HepG2 (cell line): Measurements from ENCODE around the gene IKZF3. TPM values are rescaled to one million over a fixed set of nuclear protein-coding genes. Genes with fewer than 3 reads are reported as not detected.

Experiments used
- CSRNP2 ChIP-seq: sonication (generic); formaldehyde crosslinking; conservative IDR thresholded peaks from 2 replicates; pipeline ENCODE4 v1.8.0; 2022; ENCODE audit warnings: low read depth, missing genetic modification reagents
- FOXK1 ChIP-seq: sonication (generic); formaldehyde crosslinking; IDR thresholded peaks from 2 replicates; pipeline ENCODE4 v1.4.0; 2020; ENCODE audit warnings: low read depth, missing genetic modification reagents, borderline replicate concordance
- HOXA7 ChIP-seq: sonication (generic); formaldehyde crosslinking; IDR thresholded peaks from 2 replicates; pipeline ENCODE4 v1.8.1; 2022; ENCODE audit warnings: mild to moderate bottlenecking, missing genetic modification reagents, moderate library complexity
- MLLT10 ChIP-seq: sonication (generic); formaldehyde crosslinking; IDR thresholded peaks from 2 replicates; pipeline ENCODE4 v1.4.0; 2020; ENCODE audit warnings: missing genetic modification reagents
- REL ChIP-seq: sonication (generic); formaldehyde crosslinking; conservative IDR thresholded peaks from 2 replicates; pipeline ENCODE4 v1.8.0; 2022; ENCODE audit warnings: mild to moderate bottlenecking, missing genetic modification reagents, moderate library complexity
- STAT5B ChIP-seq: sonication (generic); formaldehyde crosslinking; IDR thresholded peaks from 2 replicates; pipeline ENCODE4 v1.4.0; 2020; ENCODE audit warnings: missing genetic modification reagents
- ZBTB33 ChIP-seq: sonication (generic); formaldehyde crosslinking; IDR thresholded peaks from 2 replicates; pipeline ENCODE4 v1.4.0; 2020; ENCODE audit warnings: missing genetic modification reagents
- ZNF619 ChIP-seq: sonication (generic); formaldehyde crosslinking; IDR thresholded peaks from 2 replicates; pipeline ENCODE4 v1.4.0; 2020; ENCODE audit warnings: mild to moderate bottlenecking, missing genetic modification reagents
- ZNF678 ChIP-seq: sonication (generic); formaldehyde crosslinking; IDR thresholded peaks from 2 replicates; pipeline ENCODE4 v1.4.0; 2020; ENCODE audit warnings: mild to moderate bottlenecking, missing genetic modification reagents
- ZNF720 ChIP-seq: sonication (generic); formaldehyde crosslinking; IDR thresholded peaks from 2 replicates; pipeline ENCODE4 v1.4.0; 2020; ENCODE audit warnings: missing genetic modification reagents
- ZNF773 ChIP-seq: sonication (generic); formaldehyde crosslinking; IDR thresholded peaks from 2 replicates; pipeline ENCODE4 v1.4.0; 2020; ENCODE audit warnings: missing genetic modification reagents, borderline replicate concordance
- polyA plus RNA-seq, 8 experiments: library from polyadenylated mRNA; depleted of rRNA in 3 of 8; stranded (reverse) in 7 of 8; unstranded in 1 of 8; fragments of >200 nt; fragmentation: Illumina TruSeq in 4 of 8; extraction: Trizol in 4 of 8; gene quantifications; 2 replicates each; pipeline versions ENCODE4 v1.2.1 to v1.2.3, GENCODE V29; 2011 to 2016; ENCODE audit warnings: low read depth in 4 of 8, missing spikeins in 1 of 8, mixed read lengths in 1 of 8; ENCODE audit not compliant: insufficient read depth in 1 of 8
- total RNA-seq, 5 experiments: library from RNA; depleted of rRNA; stranded (reverse); fragments of >200 nt; fragmentation: Illumina TruSeq; extraction: Trizol; gene quantifications; 2 replicates each; pipeline ENCODE4 v1.2.3, GENCODE V29; 2016; ENCODE audit warnings: low read depth in 1 of 5
- TF ChIP-seq, protein P1 (sequence below): sonication (generic); formaldehyde crosslinking; IDR thresholded peaks from 2 replicates; pipeline ENCODE4 v1.5.0; 2020; ENCODE audit warnings: mild to moderate bottlenecking, low read depth, missing genetic modification reagents, borderline replicate concordance
- TF ChIP-seq, protein P2 (sequence below): sonication (generic); formaldehyde crosslinking; IDR thresholded peaks from 2 replicates; pipeline ENCODE4 v1.5.1; 2020; ENCODE audit warnings: mild to moderate bottlenecking, moderate library complexity, missing genetic modification reagents
- TF ChIP-seq, protein P3 (sequence below): sonication (generic); formaldehyde crosslinking; IDR thresholded peaks from 2 replicates; pipeline ENCODE4 v1.8.1; 2023; ENCODE audit warnings: mild to moderate bottlenecking, missing genetic modification reagents
- TF ChIP-seq, protein P4 (sequence below): sonication (generic); formaldehyde crosslinking; IDR thresholded peaks from 2 replicates; pipeline ENCODE4 v1.5.1; 2020; ENCODE audit warnings: missing genetic modification reagents, mild to moderate bottlenecking, borderline replicate concordance

IKZF3 gene
- total and polyA plus RNA-seq, 2 of the 13 experiments (the other 11 are each of a cell fraction or from before 2014, with no cell fraction given), result not detected

DNA sequence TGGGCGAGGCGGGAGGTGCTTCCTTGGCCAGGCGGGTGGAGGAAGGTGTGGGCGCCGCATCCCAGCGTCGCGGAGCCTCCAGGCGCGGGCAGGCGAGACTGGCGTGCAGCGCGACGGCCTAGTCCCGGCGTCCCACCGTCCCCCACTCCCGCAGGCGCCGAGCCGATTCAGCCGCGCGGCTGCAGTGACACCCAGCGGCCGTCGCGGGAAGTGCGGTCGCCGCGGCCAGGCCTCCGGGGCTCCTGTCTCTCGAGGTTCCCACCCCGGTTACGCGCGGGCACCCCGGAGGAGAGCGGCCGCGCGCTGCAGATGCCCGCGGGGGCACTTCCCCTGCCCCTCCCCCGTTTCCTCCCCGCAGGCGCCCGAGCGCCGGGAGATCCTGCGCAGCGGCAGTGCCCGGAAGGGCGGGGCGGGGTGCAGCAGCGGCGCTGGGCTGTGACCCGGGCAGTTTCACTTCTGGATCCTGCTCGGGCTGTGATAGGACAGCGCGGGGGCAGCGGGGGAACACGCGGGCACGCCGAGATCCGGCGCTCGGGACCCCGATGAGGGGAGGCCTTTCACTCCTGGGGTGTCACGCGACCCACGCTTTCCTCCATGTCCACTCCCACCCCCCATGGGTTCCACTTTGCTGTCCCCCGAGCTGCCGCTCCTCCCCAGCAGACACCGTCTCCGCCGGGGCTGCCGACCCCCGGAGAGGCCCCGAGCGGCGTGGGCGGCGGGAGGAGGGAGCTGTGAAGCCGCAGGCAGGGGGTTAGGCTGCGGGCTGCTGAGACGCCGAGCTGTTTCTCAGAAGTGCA is 109.8 kb downstream of the IKZF3 start (continued):
- TF ChIP-seq, protein P1, sequence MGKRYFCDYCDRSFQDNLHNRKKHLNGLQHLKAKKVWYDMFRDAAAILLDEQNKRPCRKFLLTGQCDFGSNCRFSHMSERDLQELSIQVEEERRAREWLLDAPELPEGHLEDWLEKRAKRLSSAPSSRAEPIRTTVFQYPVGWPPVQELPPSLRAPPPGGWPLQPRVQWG (CRISPR knock-in tag), result no peak
- TF ChIP-seq ZNF720, result no peak
- 0 out of 2 replicates have a peak, but pooled peaks have one; percentile 27 for TF ChIP-seq STAT5B
- no peak; the same call in 1 of the 2 replicates for TF ChIP-seq REL (CRISPR knock-in tag)
- peak; percentile 64 for TF ChIP-seq FOXK1 (CRISPR knock-in tag)
- peak; percentile 79 for TF ChIP-seq ZNF773 (CRISPR knock-in tag)
- TF ChIP-seq, protein P2, sequence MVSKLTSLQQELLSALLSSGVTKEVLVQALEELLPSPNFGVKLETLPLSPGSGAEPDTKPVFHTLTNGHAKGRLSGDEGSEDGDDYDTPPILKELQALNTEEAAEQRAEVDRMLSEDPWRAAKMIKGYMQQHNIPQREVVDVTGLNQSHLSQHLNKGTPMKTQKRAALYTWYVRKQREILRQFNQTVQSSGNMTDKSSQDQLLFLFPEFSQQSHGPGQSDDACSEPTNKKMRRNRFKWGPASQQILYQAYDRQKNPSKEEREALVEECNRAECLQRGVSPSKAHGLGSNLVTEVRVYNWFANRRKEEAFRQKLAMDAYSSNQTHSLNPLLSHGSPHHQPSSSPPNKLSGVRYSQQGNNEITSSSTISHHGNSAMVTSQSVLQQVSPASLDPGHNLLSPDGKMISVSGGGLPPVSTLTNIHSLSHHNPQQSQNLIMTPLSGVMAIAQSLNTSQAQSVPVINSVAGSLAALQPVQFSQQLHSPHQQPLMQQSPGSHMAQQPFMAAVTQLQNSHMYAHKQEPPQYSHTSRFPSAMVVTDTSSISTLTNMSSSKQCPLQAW (CRISPR knock-in tag), result peak; percentile 91
- no peak for TF ChIP-seq CSRNP2 (CRISPR knock-in tag)
- no peak for TF ChIP-seq HOXA7 (CRISPR knock-in tag)
- TF ChIP-seq, protein P3, sequence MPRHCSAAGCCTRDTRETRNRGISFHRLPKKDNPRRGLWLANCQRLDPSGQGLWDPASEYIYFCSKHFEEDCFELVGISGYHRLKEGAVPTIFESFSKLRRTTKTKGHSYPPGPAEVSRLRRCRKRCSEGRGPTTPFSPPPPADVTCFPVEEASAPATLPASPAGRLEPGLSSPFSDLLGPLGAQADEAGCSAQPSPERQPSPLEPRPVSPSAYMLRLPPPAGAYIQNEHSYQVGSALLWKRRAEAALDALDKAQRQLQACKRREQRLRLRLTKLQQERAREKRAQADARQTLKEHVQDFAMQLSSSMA, result peak; percentile 81; the same call in 1 of the 2 replicates
- TF ChIP-seq MLLT10 (CRISPR knock-in tag), result no peak
- TF ChIP-seq ZNF678 (CRISPR knock-in tag), result peak; percentile 93
- TF ChIP-seq, protein P4, sequence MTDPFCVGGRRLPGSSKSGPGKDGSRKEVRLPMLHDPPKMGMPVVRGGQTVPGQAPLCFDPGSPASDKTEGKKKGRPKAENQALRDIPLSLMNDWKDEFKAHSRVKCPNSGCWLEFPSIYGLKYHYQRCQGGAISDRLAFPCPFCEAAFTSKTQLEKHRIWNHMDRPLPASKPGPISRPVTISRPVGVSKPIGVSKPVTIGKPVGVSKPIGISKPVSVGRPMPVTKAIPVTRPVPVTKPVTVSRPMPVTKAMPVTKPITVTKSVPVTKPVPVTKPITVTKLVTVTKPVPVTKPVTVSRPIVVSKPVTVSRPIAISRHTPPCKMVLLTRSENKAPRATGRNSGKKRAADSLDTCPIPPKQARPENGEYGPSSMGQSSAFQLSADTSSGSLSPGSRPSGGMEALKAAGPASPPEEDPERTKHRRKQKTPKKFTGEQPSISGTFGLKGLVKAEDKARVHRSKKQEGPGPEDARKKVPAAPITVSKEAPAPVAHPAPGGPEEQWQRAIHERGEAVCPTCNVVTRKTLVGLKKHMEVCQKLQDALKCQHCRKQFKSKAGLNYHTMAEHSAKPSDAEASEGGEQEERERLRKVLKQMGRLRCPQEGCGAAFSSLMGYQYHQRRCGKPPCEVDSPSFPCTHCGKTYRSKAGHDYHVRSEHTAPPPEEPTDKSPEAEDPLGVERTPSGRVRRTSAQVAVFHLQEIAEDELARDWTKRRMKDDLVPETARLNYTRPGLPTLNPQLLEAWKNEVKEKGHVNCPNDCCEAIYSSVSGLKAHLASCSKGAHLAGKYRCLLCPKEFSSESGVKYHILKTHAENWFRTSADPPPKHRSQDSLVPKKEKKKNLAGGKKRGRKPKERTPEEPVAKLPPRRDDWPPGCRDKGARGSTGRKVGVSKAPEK (CRISPR knock-in tag), result peak; percentile 60; the same call in 1 of the 2 replicates
- TF ChIP-seq ZNF619, result peak; percentile 84; the same call in 1 of the 2 replicates
- TF ChIP-seq ZBTB33 (CRISPR knock-in tag), result no peak
